K562 (cell line): ENCODE data around the gene PEX7. TPM values are rescaled to one million over a fixed set of nuclear protein-coding genes. Genes with fewer than 3 reads are reported as not detected.
A peak's percentile ranks its signal among the peaks of the same experiment; 100 is the strongest.

Experiments used
- FOXJ2 ChIP-seq: fragments of 200-800 bp; sonication (Bioruptor generic); IDR thresholded peaks from 2 replicates; pipeline ENCODE4 v1.6.1; 2016; ENCODE audit warnings: missing genetic modification characterization, missing compliant biosample characterization
- FOXP4 ChIP-seq: sonication (generic); formaldehyde crosslinking; IDR thresholded peaks from 2 replicates; pipeline ENCODE4 v1.8.0; 2022; ENCODE audit warnings: mild to moderate bottlenecking, missing genetic modification reagents, borderline replicate concordance
- HDAC3 ChIP-seq: fragments of 450-650 bp; IDR thresholded peaks from 2 replicates; pipeline ENCODE4 v1.6.1; 2018; ENCODE audit warnings: borderline replicate concordance, mild to moderate bottlenecking, moderate library complexity; ENCODE audit not compliant: partially characterized antibody
- HDAC8 ChIP-seq: fragments of 450-650 bp; IDR thresholded peaks from 2 replicates; pipeline ENCODE4 v1.6.1; 2016; ENCODE audit warnings: mild to moderate bottlenecking, missing genetic modification characterization, moderate library complexity, missing compliant biosample characterization
- NCOA1 ChIP-seq: fragments of 450-650 bp; IDR thresholded peaks from 2 replicates; pipeline ENCODE4 v1.6.1; 2016; ENCODE audit warnings: low read depth
- NFIX ChIP-seq: fragments of 250-450 bp; sonication (Bioruptor Pico); IDR thresholded peaks from 2 replicates; pipeline ENCODE4 v1.4.0; 2020; ENCODE audit warnings: low read depth, mild to moderate bottlenecking, moderate library complexity
- NR2F6 ChIP-seq: fragments of 450-650 bp; formaldehyde crosslinking; IDR thresholded peaks from 2 replicates; pipeline ENCODE4 v1.4.0; 2020; ENCODE audit warnings: mild to moderate bottlenecking
- POLR2B ChIP-seq: fragments of 450-650 bp; IDR thresholded peaks from 2 replicates; pipeline ENCODE4 v1.6.1; 2018; ENCODE audit warnings: low read depth; ENCODE audit not compliant: partially characterized antibody
- PRDM10 ChIP-seq: fragments of 450-650 bp; IDR thresholded peaks from 2 replicates; pipeline ENCODE4 v1.6.1; 2018; ENCODE audit not compliant: partially characterized antibody
- RBM17 ChIP-seq: fragments of 200-400 bp; formaldehyde crosslinking; IDR thresholded peaks from 2 replicates; pipeline ENCODE4 v1.6.1; 2017; ENCODE audit warnings: low read depth, mild to moderate bottlenecking, low read length, borderline replicate concordance
- ZNF175 ChIP-seq: fragments of 200-800 bp; sonication (Bioruptor generic); IDR thresholded peaks from 2 replicates; pipeline ENCODE4 v1.6.1; 2016; ENCODE audit warnings: low read depth, mild to moderate bottlenecking, missing genetic modification characterization, missing compliant biosample characterization
- ZNF23 ChIP-seq: fragments of 250-450 bp; sonication (Bioruptor Pico); IDR thresholded peaks from 2 replicates; pipeline ENCODE4 v1.4.0; 2020; ENCODE audit warnings: mild to moderate bottlenecking
- ZNF384 ChIP-seq: IDR thresholded peaks from 2 replicates; pipeline ENCODE4 v1.6.1; 2012; ENCODE audit warnings: low read depth, low read length, improper control_type of control experiment
- polyA plus RNA-seq, 8 experiments: library from polyadenylated mRNA; depleted of rRNA in 4 of 8; stranded (reverse) in 5 of 8; unstranded in 3 of 8; fragments of >200 nt; fragmentation: Nextera tagmentation in 2 of 8; fragmentation: Illumina TruSeq in 1 of 8; extraction: Ambion mirVana in 2 of 8; extraction: Trizol in 1 of 8; gene quantifications; 2 replicates each; pipeline versions ENCODE4 v1.2.1 to v1.2.3, GENCODE V29; 2011 to 2014; ENCODE audit warnings: inconsistent platforms in 1 of 8, missing spikeins in 1 of 8
- total RNA-seq, 7 experiments: library from RNA; depleted of rRNA in 6 of 7; stranded (reverse); fragments of >200 nt in 6 of 7; fragmentation: Illumina TruSeq in 2 of 7; extraction: Trizol in 2 of 7; gene quantifications; 2 replicates each; pipeline versions ENCODE4 v1.2.1 to v1.2.3, GENCODE V29; 2011 to 2021; ENCODE audit warnings: low replicate concordance in 1 of 7
- TF ChIP-seq, protein P1 (sequence below): fragments of 250-450 bp; sonication (Bioruptor Pico); IDR thresholded peaks from 2 replicates; pipeline ENCODE4 v1.8.0; 2022; ENCODE audit warnings: inconsistent platforms
- TF ChIP-seq, protein P2 (sequence below): fragments of 450-650 bp; IDR thresholded peaks from 2 replicates; pipeline ENCODE4 v1.6.1; 2014; ENCODE audit warnings: low read depth, mild to moderate bottlenecking, moderate library complexity, borderline replicate concordance
- TF ChIP-seq, protein P3 (sequence below): fragments of 450-650 bp; IDR thresholded peaks from 2 replicates; pipeline ENCODE4 v1.6.1; 2017; ENCODE audit warnings: antibody characterized with exemption

Gene PEX7
- total and polyA plus RNA-seq, 9 of the 15 experiments (the other 6 are each of a cell fraction or from before 2014, with no cell fraction given): 1.6 to 12.9 (median 9.1) TPM

DNA sequence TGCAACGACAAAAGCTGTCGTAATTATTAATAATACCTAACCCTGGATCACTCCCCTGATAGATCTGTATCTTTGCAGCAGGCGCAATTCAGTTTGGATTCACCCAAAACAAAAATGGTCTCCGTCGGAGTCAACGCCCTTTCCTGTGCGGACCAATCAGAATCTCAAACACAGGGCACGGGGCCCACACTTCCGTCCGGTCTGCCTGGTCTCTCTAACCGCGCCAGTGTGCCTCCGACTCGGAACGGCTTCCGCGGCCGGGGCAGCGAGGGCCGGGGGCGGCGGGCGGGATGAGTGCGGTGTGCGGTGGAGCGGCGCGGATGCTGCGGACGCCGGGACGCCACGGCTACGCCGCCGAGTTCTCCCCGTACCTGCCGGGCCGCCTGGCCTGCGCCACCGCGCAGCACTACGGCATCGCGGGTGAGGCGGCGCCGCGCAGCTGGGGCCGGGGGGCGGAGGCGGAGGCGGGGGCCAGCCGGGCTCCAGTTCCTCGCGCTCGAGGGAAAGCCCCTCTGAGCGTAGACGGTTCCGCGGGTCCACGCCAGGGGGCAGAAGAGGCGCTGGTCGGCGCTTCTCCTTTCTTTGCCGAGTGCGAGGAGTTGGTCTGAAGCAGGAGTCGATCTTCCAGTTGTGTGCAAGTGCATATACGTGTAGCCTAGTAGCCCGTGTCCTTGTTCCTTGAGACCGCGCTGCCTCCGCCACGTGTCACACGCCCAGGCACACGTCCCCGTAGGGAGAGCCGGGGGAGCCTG lies at the start of gene PEX7 (continued):
- TF ChIP-seq, protein P1, sequence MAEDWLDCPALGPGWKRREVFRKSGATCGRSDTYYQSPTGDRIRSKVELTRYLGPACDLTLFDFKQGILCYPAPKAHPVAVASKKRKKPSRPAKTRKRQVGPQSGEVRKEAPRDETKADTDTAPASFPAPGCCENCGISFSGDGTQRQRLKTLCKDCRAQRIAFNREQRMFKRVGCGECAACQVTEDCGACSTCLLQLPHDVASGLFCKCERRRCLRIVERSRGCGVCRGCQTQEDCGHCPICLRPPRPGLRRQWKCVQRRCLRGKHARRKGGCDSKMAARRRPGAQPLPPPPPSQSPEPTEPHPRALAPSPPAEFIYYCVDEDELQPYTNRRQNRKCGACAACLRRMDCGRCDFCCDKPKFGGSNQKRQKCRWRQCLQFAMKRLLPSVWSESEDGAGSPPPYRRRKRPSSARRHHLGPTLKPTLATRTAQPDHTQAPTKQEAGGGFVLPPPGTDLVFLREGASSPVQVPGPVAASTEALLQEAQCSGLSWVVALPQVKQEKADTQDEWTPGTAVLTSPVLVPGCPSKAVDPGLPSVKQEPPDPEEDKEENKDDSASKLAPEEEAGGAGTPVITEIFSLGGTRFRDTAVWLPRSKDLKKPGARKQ (CRISPR knock-in tag): no peak; the same call in 1 of the 2 replicates
- TF ChIP-seq NR2F6: no peak
- TF ChIP-seq POLR2B: no peak
- TF ChIP-seq ZNF23 (CRISPR knock-in tag): no peak
- TF ChIP-seq NFIX: no peak
- no peak for TF ChIP-seq HDAC8
- no peak for TF ChIP-seq NCOA1
- TF ChIP-seq FOXP4: peak; percentile 9; the same call in 1 of the 2 replicates
- TF ChIP-seq ZNF384: no peak
- TF ChIP-seq, protein P2, sequence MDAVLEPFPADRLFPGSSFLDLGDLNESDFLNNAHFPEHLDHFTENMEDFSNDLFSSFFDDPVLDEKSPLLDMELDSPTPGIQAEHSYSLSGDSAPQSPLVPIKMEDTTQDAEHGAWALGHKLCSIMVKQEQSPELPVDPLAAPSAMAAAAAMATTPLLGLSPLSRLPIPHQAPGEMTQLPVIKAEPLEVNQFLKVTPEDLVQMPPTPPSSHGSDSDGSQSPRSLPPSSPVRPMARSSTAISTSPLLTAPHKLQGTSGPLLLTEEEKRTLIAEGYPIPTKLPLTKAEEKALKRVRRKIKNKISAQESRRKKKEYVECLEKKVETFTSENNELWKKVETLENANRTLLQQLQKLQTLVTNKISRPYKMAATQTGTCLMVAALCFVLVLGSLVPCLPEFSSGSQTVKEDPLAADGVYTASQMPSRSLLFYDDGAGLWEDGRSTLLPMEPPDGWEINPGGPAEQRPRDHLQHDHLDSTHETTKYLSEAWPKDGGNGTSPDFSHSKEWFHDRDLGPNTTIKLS: peak; percentile 70; the same call in 1 of the 2 replicates
- TF ChIP-seq, protein P3, sequence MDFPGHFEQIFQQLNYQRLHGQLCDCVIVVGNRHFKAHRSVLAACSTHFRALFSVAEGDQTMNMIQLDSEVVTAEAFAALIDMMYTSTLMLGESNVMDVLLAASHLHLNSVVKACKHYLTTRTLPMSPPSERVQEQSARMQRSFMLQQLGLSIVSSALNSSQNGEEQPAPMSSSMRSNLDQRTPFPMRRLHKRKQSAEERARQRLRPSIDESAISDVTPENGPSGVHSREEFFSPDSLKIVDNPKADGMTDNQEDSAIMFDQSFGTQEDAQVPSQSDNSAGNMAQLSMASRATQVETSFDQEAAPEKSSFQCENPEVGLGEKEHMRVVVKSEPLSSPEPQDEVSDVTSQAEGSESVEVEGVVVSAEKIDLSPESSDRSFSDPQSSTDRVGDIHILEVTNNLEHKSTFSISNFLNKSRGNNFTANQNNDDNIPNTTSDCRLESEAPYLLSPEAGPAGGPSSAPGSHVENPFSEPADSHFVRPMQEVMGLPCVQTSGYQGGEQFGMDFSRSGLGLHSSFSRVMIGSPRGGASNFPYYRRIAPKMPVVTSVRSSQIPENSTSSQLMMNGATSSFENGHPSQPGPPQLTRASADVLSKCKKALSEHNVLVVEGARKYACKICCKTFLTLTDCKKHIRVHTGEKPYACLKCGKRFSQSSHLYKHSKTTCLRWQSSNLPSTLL: no peak
- TF ChIP-seq HDAC3: no peak
- peak; percentile 86 for TF ChIP-seq PRDM10
- peak; percentile 65; the same call in 1 of the 2 replicates for TF ChIP-seq FOXJ2 (tag)
- TF ChIP-seq ZNF175 (CRISPR knock-in tag): no peak
- no peak for TF ChIP-seq RBM17
